ENCODE results near the gene RAPGEFL1.
"Not testable (repeated sequence)": the region's sequence is repeated elsewhere in the genome, so short reads cannot be mapped to it uniquely, and the experiment has no call there.

The RAPGEFL1 gene

DNA sequence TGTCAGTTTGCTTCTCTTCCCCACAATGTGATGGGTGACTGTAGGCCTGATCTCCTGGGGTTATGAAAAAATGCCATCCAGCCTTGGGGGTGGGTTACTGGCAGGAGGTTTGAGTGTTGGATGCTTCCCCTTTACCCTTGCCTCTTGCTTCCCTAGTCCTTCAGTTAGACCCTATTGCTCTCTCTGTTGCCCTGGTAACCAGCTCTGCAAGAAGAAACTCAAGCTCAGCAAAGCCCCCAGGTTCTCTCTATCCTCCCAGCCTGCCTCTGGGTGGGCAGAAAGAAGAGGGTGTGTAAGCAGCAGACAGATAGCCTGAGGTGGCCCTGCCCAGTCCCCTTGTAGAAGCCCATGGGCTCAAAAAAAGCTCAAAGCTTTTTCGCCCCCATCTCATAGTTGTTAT is 2.8 kb upstream of the RAPGEFL1 start:
- FAIRE-seq = no peak

DNA sequence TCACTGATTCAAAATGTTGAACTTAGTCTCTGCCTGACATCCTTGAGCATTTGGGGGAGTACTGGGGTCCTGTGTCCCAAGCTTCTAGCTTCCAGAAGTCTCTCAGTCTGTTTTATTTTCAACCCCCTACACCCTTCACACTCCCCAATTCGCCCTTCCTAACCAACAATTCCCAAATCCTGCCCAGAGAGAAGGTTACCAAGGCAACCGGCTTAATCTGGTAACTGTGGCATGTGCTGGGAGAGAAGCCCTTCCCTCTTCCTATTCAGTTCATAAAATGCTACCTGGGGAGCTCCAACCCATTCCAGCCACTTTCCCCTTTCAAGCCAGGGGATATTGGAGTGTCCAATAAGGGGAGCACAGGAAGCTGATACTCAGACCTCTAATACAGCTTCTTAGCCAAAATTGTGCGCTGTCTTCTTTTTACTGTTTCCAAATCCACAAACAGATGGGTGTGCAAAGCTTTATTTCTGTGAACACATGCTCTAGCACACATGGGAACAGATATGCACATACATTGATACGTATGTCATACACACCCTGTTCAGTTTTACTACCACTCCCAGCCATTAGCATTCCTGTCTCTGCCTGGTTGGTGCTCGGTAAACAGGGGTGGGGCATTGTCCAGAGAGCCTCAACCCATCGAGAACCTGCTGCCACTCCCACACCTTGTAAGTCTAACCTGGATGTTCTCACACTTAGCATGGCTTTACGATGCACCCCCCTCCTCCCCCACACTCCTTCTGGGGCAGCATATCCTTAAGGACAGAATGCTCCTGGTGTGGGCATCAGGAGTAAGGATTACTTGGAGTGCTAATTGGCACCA is 1.1 kb upstream of the RAPGEFL1 start:
- peak; percentile 60 for FAIRE-seq

DNA sequence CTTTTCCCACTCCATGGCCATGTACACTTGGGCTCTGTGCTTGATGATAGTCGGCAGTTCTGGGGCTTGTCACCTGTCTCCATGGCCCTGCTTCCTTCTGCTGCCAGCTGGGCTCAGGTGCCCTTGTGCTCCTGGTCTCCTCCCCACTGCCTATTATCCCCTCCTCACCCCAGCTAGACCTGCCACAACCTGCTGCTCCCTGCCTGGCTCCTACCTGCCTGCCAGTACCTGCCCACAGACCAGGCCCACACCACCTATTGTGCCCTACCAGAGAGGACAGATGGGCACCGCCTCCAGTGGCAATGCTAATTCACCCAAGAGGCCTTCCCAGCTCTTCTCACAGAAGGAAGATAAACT is 538 bp upstream of the RAPGEFL1 start:
- FAIRE-seq = no peak

DNA sequence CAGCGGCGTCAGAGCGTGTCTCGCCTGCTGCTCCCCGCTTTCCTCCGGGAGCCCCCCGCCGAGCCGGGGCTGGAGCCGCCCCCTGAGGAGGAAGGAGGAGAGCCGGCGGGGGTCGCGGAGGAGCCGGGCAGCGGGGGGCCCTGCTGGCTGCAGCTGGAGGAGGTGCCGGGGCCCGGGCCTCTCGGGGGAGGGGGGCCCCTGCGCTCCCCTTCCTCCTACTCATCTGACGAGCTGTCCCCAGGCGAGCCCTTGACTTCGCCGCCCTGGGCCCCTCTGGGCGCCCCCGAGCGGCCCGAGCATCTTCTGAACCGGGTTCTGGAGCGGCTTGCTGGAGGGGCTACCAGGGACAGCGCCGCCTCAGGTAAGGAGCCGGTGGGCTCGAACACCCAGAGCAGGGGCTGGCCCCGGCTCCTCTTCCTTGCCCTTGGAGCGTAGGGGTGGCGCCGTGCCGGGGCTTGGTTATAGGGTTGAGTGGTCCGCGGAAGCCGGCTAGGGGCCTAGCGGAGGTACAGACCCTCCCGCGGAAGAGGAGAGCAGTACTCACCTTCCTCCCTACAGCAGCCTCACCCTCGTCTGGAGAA is 841 bp downstream of the RAPGEFL1 start:
- no peak for FAIRE-seq

DNA sequence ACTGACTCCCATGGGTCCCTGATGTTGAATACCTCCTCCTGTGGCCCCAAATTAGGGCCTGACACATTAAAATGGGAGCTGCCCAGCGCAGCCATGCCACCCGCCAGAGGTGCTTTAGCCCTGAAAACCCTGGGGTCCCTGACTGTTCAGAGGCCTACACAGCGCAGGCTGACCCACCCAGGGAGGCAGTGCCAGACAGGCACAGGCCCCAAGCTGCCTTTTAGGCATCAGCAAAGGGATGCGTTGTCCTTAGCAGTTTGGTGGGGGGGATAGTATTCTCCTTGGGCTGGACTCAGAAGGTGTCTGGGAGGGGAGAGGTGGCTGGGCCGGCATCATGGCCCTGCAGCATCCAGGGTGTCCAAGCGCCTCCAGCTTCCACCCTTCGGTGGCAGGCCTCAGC is 1.4 kb downstream of the RAPGEFL1 start:
- no peak for FAIRE-seq

DNA sequence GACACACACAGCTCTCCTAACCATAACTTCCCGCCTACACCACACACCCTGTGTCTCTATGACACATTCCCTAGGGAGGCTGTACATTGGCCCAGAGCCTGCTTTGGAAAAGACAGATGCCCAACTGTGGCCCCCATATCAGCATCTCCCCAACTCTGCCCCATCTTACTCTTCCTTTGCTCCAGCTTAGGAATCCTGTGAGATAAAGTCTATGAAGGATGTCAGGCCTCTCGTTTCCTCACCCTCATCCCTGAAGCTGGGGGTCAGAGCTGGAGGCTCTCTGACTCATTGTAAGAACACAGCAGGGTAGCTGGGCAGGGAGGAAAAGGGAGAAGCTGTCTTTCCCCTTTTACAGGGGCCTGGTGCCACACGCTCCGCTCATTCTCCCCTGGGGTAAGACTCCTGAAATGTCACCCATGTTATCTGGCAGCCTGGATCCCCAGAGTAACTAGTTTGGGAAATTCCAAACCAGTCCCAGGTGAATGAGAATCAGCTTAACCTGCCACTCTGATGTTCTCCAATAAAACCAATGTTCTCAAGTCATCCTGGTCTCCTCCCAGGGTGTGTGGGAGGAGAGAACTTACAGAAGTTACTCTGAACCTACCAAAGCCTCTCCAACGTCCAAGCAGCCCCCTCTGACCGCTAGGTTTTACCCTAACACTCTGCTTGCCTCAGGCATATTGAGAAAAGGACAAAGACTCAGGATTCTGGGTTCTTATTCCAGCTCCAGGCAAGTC is 2.8 kb downstream of the RAPGEFL1 start:
- FAIRE-seq = no peak

DNA sequence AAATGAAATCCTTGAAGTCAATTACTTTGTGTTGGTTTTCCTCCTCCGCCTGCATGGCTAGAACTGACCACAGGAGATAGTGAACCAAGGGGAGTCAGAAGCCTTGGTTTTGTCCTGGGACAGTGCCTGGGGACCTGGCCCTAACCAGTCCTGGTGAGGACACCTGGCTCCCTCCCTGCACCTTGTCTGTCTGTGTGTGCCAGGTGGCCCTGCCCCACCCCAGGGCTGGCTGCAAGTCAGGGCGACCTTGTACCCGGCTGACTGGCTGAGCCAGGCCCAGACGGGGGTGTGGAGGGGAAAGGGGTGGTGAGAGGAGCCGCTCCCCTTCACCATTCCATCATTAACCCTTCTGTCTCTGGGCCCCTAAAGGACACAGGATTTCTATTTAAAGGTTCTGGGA is 3.4 kb downstream of the RAPGEFL1 start:
- no peak for FAIRE-seq

DNA sequence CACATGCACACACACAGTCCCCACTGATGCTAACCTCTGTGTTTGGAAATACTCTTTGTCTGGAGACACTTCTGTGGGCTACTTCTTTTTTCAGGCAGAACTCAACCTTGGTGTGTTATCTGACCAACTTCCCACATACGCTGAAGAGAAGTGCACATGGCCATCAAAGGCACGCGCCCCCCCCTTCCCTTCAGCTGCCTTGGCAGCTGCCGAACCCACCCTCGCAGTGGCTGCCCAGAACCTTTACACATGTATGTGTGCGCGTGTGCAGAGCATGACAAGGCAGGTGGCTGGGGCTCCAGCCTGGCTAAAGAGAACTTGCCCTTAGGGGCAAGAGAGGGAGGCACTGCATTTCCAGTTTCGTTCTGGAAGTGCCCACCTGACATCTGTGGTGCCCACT is 3.9 kb downstream of the RAPGEFL1 start:
- FAIRE-seq = no peak

DNA sequence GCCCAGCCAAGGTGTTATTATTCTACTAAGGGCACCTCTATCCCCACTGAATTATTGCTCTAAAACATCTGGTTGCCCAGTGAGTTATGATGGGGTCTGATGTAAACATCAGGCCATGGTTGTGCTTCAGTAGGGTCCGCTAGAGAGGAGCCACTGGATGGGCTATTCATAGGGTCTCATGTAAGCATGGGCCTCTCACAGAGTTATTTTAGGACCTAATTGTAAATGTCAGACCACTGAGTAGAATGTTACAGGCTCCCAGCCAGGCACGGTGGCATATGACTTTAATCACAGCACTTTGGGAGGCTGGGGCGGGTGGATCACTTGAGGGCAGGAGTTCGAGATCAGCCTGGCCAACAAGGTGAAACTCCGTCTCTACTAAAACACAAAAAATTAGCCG is 5.3 kb downstream of the RAPGEFL1 start:
- FAIRE-seq = no peak

DNA sequence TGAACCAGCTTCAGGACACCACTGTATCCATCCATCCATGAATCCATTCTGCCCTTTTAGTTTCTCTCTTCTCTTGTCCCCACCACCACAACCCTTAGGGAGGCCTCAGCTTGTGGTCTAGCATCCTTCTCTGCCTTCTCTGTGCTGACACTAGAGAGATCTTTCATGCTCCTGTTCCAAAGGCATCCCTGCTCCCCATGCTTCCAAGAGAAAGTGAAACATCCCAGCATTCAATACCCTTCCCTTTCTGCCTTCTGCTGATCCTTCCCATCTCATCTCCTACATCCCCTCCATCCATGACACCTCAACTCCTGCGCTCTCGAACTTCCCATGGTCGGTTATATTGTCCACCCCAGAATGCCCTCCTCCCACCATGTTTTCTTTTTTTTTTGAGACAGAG is 10.0 kb downstream of the RAPGEFL1 start:
- FAIRE-seq = no peak

DNA sequence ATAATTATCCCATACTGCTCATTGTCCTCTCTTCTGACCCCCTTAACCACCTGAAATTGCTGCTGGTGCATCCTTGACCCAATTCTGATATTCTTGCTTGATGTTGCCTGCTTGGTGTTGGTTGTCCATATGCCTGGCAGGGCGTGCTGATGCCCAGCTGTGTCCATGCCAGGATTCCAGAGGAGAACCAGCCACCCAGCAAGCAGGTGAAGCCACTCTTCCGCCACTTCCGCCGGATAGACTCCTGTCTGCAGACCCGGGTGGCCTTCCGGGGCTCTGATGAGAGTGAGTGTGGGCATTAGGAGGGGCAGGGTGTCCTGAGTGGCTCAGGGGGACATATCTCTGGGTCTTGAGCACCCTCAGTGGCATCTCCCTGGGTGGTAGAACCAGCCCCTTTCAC is 11.4 kb downstream of the RAPGEFL1 start:
- FAIRE-seq = no peak

DNA sequence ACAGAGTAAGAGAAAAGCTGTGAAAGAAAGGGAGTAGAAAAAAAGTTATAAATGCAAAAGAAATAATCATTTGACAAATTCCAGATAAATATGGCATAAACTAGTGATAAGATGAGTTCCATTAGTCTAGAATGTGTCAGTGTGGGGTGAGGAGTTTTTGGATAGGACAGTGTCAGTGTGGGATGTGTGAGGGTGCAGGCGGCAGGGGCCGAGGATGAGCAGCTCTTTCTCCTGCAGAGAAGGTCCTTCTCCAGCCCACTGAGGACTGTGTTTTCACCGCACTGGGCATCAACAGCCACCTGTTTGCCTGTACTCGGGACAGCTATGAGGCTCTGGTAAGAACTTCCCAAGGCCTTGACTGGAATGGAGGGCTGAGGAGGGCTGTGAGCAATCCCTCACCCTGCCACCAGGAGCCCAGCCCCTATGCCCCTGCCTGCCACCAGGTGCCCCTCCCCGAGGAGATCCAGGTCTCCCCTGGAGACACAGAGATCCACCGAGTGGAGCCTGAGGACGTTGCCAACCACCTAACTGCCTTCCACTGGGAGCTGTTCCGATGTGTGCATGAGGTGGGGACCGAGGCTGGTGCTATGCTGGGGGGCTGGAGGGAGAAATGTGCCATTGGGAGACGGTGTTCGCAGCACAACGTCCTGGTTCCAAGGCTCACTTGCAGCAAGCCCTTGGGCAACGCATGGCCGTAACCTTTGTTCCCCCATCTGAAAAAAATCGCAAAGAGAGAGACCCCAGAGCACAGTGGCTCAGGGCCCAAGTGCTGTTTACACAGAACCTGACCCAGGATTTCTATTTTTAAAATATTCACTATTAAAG is 13.1 kb downstream of the RAPGEFL1 start:
- FAIRE-seq = no peak

DNA sequence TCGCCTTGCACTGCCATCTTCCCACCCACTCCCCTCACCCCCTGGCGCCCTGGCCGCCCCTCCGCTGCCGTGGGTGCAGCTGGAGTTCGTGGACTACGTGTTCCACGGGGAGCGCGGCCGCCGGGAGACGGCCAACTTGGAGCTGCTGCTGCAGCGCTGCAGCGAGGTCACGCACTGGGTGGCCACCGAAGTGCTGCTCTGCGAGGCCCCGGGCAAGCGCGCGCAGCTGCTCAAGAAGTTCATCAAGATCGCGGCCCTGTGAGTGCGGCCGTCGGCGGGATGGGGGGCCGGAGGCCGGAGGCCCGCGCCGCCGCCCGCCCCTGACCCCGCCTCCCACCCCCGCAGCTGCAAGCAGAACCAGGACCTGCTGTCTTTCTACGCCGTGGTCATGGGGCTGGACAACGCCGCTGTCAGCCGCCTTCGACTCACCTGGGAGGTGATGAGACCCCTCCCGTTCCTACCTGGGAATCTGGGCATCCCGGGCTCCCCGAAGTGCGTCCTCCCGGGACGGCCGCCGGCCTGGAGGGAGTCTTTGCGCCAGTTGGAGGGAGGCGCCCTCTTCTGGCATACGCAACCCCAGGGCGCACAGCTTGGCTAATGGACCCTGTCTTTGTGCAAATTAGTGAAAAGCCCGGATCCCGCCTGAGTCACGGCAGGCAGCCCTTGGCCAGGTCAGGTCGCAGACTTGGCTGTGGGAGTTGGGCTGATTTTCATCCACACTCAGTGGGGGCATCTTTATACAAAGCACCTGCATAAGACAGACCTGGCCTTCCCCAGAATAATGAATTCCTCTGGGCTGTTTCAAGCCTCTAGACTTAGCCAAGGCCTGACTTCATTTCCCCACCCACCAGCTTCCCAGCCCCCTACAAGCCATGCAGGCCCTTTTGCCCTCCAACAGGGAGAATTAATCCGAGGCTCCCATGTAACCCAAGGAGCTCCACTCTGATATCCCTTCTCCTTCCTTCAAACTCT is 14.3 kb downstream of the RAPGEFL1 start:
- no peak for FAIRE-seq

DNA sequence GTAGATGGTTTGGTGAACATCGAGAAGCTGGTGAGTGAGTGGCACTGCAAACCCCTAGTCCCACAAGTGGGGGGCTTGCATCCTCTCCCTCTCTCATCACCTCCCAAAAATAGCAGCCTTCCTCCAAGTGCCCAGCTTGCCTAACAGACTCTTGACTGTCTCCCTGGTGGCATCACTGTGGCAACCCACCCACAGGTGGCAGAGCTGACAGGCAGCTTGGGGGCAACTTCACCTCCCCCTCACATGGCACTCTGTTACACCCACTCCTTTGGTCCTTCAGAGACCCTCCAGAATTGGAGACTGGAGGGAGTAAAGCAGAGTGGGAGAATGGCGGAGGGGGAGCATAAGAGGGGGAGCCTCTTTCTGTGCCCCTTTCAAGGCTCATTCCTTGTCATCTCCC is 15.7 kb downstream of the RAPGEFL1 start:
- no peak for FAIRE-seq

DNA sequence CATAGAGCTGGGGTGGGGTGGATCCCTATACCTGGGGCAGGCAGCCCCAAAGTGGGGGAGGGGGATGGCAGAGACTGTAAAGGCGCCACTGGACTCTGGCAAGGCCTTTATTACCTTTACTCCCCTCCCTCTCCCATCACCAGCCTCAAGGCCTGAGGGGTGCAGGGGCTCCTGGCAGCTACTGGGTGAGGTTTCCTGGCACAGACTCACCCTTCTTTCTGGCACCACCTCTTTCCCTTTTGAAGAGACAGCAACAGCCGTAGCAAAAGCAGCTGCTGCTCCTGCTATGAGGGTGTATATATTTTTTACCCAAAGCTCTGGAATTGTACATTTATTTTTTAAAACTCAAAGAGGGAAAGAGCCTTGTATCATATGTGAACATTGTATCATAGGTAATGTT is 17.6 kb downstream of the RAPGEFL1 start:
- no peak for FAIRE-seq

DNA sequence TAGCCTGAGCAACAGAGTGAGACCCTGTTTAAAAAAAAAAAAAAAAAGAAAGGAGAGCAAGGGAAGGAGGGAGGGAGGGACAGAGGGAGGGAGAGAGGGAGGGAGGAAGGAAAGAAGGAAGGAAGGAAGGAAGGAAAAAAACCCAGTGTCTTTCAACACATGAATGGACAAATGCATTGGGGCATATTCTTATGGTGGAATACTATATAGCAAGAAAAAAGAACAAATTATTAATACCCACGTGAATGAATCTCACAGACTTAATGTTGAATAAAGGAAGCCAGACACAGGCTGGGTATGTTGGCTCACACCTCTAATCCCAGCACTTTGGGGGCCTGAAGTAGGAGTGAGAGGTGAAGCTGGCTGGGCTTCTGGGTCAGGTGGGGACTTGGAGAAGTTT is 20.3 kb downstream of the RAPGEFL1 start:
- FAIRE-seq = no peak

DNA sequence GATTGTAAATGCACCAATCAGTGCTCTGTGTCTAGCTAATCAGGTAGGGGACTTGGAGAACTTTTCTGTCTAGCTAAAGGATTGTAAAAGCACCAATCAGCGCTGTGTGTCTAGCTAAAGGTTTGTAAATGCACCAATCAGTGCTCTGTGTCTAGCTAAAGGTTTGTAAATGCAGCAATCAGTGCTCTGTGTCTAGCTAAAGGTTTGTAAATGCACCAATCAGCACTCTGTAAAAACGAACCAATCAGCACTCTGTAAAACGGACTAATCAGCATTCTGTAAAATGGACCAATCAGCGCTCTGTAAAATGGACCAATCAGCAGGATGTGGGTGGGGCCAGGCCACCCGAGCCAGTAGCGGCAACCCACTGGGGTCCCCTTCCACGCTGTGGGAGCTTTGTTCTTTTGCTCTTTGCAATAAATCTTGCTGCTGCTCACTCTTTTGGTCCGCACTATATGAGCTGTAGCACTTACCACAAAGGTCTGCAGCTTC is 20.7 kb downstream of the RAPGEFL1 start:
- not testable (repeated sequence) for FAIRE-seq

DNA sequence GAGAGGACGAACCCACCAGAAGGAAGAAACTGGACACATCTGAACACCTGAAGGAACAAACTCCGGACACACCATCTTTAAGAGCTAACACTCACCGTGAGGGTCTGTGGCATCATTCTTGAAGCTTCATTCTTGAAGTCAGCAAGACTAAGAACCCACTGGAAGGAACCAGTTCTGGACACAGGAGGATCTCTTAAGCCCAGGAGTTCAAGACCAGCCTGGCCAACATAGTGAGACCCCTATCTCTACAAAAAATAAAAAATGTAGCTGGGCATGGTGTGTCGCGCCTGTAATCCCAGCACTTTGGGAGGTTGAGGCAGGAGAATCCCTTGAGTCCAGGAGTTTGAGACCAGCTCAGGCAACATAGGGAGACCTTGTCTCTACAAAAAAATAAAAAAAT is 21.3 kb downstream of the RAPGEFL1 start:
- no peak for FAIRE-seq

DNA sequence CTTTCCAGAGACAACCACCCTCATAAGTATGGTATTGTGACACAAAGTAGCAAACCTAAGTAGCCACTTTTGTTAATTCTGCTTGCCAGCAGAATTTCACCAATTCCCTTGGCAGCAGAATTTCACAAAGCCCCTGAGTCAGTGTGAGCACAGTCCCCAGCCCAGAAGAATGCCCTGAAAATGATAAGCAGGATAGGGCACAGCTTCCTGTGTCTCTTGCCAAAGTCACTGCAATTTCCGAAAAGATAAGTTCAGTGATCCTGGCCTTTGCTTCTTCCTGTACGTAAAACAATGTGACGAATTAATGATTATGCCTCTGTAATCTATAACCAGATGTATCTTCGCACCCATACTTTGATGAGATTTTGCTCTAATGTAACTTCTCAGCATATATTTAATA is 25.9 kb downstream of the RAPGEFL1 start:
- no peak for FAIRE-seq

DNA sequence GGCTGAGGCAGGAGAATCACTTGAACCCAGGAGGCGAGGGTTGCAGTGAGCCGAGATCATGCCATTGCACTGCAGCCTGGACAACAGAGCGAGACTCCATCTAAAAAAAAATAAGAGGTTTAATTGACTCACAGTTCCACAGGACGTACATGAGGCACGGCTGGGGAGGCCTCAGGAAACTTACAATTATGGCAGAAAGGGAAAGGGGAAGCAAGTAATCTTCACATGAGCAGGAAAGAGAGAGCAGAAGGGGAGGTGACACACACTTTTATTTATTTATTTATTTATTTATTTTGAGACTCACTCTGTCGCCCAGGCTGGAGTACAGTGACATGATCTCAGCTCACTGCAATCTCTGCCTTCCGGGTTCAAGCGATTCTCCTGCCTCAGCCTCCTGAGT is 28.9 kb downstream of the RAPGEFL1 start:
- not testable (repeated sequence) for FAIRE-seq

DNA sequence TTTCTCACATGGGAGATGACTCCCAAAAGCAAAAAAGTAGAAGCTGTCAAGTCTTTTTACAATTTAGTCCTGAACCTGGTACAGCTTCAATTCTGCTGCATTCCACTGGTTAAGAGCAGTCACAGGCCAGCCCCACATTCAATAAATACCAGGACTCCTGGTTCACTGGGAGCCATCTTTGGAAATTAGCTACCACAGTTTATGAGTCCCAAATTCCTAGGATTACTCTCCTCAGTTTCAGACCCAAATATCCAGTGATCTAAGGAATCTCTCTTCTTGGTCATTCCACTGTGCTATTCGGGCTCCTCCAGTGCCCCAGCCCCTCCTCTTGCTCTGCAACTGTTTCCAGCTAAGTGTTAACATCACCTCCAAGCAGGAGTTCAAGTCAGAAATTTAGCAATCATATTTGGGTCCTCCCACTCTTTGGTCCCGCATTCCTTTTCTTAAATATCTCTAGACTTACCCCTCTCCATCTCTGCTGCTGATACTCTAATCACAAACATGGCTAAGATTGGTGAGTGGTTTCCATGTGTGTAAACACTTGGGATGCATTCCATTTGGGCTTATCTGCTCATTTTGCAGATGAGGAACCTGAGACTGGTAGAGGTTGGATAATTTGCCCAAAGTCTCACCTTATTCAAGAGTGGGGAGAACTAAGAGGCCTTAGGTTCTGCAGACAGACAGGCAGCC is 32.3 kb downstream of the RAPGEFL1 start:
- no peak for FAIRE-seq

Measured in colon (tissue), 2 donors.